GM23248 (cell line): ENCODE measurements around the gene OR11A1.

Experiments
- EZH2 ChIP-seq: fragments of 200-600 bp; sonication (generic); IDR thresholded peaks from 2 replicates; pipeline ENCODE4 v1.6.1; 2018; ENCODE audit warnings: antibody characterized with exemption, mild to moderate bottlenecking; ENCODE audit not compliant: insufficient read depth, poor library complexity, severe bottlenecking
- EZH2phosphoT487 ChIP-seq: fragments of 200-600 bp; sonication (generic); IDR thresholded peaks from 2 replicates; pipeline ENCODE4 v1.6.1; 2018; ENCODE audit warnings: antibody characterized with exemption, moderate library complexity, mild to moderate bottlenecking, low read depth; ENCODE audit not compliant: insufficient read depth

- TF ChIP-seq EZH2 (no peak), EZH2phosphoT487 (no peak)
These were observed 9.2 kb downstream of the OR11A1 start for GRCh38 chr6:29447670-29448069.
